ENCODE data around the gene SMIM14. TPM values are rescaled to one million over a fixed set of nuclear protein-coding genes. Genes with fewer than 3 reads are reported as not detected.

SMIM14 gene
- total RNA-seq, 1 donor from 2014 or later, result 32.1 TPM

- no peak for TF ChIP-seq CTCF (conservative IDR thresholded peaks at IDR 0.05)
- no peaks in the 10 kb centered on the region for H3K27me3 Mint-ChIP-seq
- H3K36me3 Mint-ChIP-seq, result no peaks in the 10 kb centered on the region
- DNase-seq (ENCODE audit: extremely low spot score, unreplicated experiment), result no peak
- no peaks in the 10 kb centered on the region for H3K9me3 Mint-ChIP-seq
- no peak overlapping the region for H3K27ac Mint-ChIP-seq
- H3K4me1 Mint-ChIP-seq (ENCODE audit: unreplicated experiment), result no peaks in the 10 kb centered on the region
- H3K4me3 Mint-ChIP-seq, result no peak overlapping the region
Measured at GRCh38 chr4:39649639-39650265, 11.1 kb upstream of the SMIM14 start.

- no peaks in the 10 kb centered on the region for H3K36me3 Mint-ChIP-seq
- H3K9me3 Mint-ChIP-seq, result no peaks in the 10 kb centered on the region
- H3K4me1 Mint-ChIP-seq (ENCODE audit: unreplicated experiment), result no peaks in the 10 kb centered on the region
- TF ChIP-seq CTCF (conservative IDR thresholded peaks at IDR 0.05), result no peak
- no peak overlapping the region for H3K27ac Mint-ChIP-seq
- DNase-seq (ENCODE audit: extremely low spot score, unreplicated experiment), result no peak
- no peaks in the 10 kb centered on the region for H3K27me3 Mint-ChIP-seq
- H3K4me3 Mint-ChIP-seq, result no peak overlapping the region
Measured at GRCh38 chr4:39648827-39649558, 10.3 kb upstream of the SMIM14 start.

GRCh38 chr4:39648213-39648612 lies 9.5 kb upstream of the SMIM14 start:
- Mint-ChIP-seq H3K36me3 (no peaks in the 10 kb centered on the region), H3K27ac (no peak overlapping the region), H3K4me3 (no peak overlapping the region), H3K27me3 (no peaks in the 10 kb centered on the region), H3K4me1 (ENCODE audit: unreplicated experiment) (no peaks in the 10 kb centered on the region), H3K9me3 (no peaks in the 10 kb centered on the region)
- DNase-seq (ENCODE audit: extremely low spot score, unreplicated experiment), result no peak
- TF ChIP-seq CTCF (conservative IDR thresholded peaks at IDR 0.05), result no peak

- no peaks in the 10 kb centered on the region for H3K4me1 Mint-ChIP-seq (ENCODE audit: unreplicated experiment)
- no peak overlapping the region for H3K27ac Mint-ChIP-seq
- no peak for DNase-seq (ENCODE audit: extremely low spot score, unreplicated experiment)
- no peaks in the 10 kb centered on the region for H3K9me3 Mint-ChIP-seq
- no peak for TF ChIP-seq CTCF (conservative IDR thresholded peaks at IDR 0.05)
- no peaks in the 10 kb centered on the region for H3K36me3 Mint-ChIP-seq
- no peaks in the 10 kb centered on the region for H3K27me3 Mint-ChIP-seq
- H3K4me3 Mint-ChIP-seq, result no peak overlapping the region
Measured at GRCh38 chr4:39642885-39643552, 4.4 kb upstream of the SMIM14 start.

- peak overlapping the region; percentile 63 for H3K4me3 Mint-ChIP-seq
- no peaks in the 10 kb centered on the region for H3K9me3 Mint-ChIP-seq
- no peak for DNase-seq (ENCODE audit: extremely low spot score, unreplicated experiment)
- no peak for TF ChIP-seq CTCF (conservative IDR thresholded peaks at IDR 0.05)
- H3K4me1 Mint-ChIP-seq (ENCODE audit: unreplicated experiment), result peaks cover 7% of the 10 kb centered on the region
- H3K27me3 Mint-ChIP-seq, result no peaks in the 10 kb centered on the region
- H3K27ac Mint-ChIP-seq, result peak overlapping the region; percentile 64
- H3K36me3 Mint-ChIP-seq, result no peaks in the 10 kb centered on the region
Measured at GRCh38 chr4:39641451-39641850, 2.8 kb upstream of the SMIM14 start.
